Measurements from ENCODE around the gene MSH6.

The MSH6 gene

GRCh38 chr2:47803363-47803762, 20.4 kb downstream of the MSH6 start:
- peaks cover 24 to 60% of the 10 kb centered on the region in 2 experiments for H3K36me3 ChIP-seq (ENCODE audit: control insufficient read depth in 1 of 2, insufficient read depth in 2 of 2, low read length in 2 of 2)
- H3K18ac ChIP-seq (ENCODE audit: low read length): no peak overlapping the region
- no peak overlapping the region for H3K4me2 ChIP-seq (ENCODE audit: low read length)
- H3K23ac ChIP-seq (ENCODE audit: low read length): no peak overlapping the region
- no peak for DNase-seq
- H3K79me2 ChIP-seq (ENCODE audit: control insufficient read depth, insufficient read depth, low read length, poor library complexity): no peaks in the 10 kb centered on the region
- H3K9ac ChIP-seq (ENCODE audit: low read length): no peak overlapping the region
- H3K79me1 ChIP-seq (ENCODE audit: low read length): no peaks in the 10 kb centered on the region
- H2BK120ac ChIP-seq (ENCODE audit: insufficient read depth, low read length, poor library complexity): no peak overlapping the region
- H3K27me3 ChIP-seq (ENCODE audit: insufficient read depth, low read length): no peaks in the 10 kb centered on the region
- H3K4me3 ChIP-seq (ENCODE audit: low read depth, low read length): no peak overlapping the region
- H4K12ac ChIP-seq (ENCODE audit: low read depth, low read length): no peak overlapping the region
- H3K14ac ChIP-seq (ENCODE audit: low read length): no peak overlapping the region
- no peak overlapping the region for H2BK5ac ChIP-seq (ENCODE audit: low read depth, low read length, poor library complexity)
- H2AK5ac ChIP-seq (ENCODE audit: low read length): no peak overlapping the region
- H3K4me1 ChIP-seq (ENCODE audit: control insufficient read depth in 1 of 2, insufficient read depth in 2 of 2, low read length in 2 of 2): no peaks in the 10 kb centered on the region
- no peaks in the 10 kb centered on the region for H3K9me3 ChIP-seq (ENCODE audit: insufficient read depth, low read depth, low read length)
- H2BK12ac ChIP-seq (ENCODE audit: low read length): no peak overlapping the region
- no peak overlapping the region for H2AFZ ChIP-seq (ENCODE audit: insufficient read depth, low read length, poor library complexity)
- no peak overlapping the region for H4K8ac ChIP-seq (ENCODE audit: low read depth, low read length)
- H3K4ac ChIP-seq (ENCODE audit: low read depth, low read length): no peak overlapping the region
- H4K91ac ChIP-seq (ENCODE audit: low read depth, low read length): no peak overlapping the region
- WGBS (ENCODE audit: extremely low coverage, insufficient coverage, insufficient read length): no CpG with 5 or more reads among the region's 7 CpGs
- H3K27ac ChIP-seq (ENCODE audit: low read depth, low read length): no peak overlapping the region

- Histone ChIP-seq H4K8ac (ENCODE audit: low read depth, low read length) (no peak overlapping the region), H3K9me3 (ENCODE audit: insufficient read depth, low read depth, low read length) (no peaks in the 10 kb centered on the region), H3K4me3 (ENCODE audit: low read depth, low read length) (no peak overlapping the region), H3K4ac (ENCODE audit: low read depth, low read length) (no peak overlapping the region), H3K4me1 (ENCODE audit: control insufficient read depth in 1 of 2, insufficient read depth in 2 of 2, low read length in 2 of 2) (no peaks in the 10 kb centered on the region), H3K14ac (ENCODE audit: low read length) (no peak overlapping the region), H3K23ac (ENCODE audit: low read length) (no peak overlapping the region), H3K4me2 (ENCODE audit: low read length) (no peak overlapping the region), H2BK12ac (ENCODE audit: low read length) (no peak overlapping the region), H3K27me3 (ENCODE audit: insufficient read depth, low read length) (no peaks in the 10 kb centered on the region), H3K36me3 (ENCODE audit: control insufficient read depth in 1 of 2, insufficient read depth in 2 of 2, low read length in 2 of 2) (peaks cover 25 to 58% of the 10 kb centered on the region in 2 experiments), H4K91ac (ENCODE audit: low read depth, low read length) (no peak overlapping the region), H4K12ac (ENCODE audit: low read depth, low read length) (no peak overlapping the region), H3K9ac (ENCODE audit: low read length) (no peak overlapping the region), H2AFZ (ENCODE audit: insufficient read depth, low read length, poor library complexity) (no peak overlapping the region), H3K27ac (ENCODE audit: low read depth, low read length) (no peak overlapping the region), H2AK5ac (ENCODE audit: low read length) (no peak overlapping the region), H3K18ac (ENCODE audit: low read length) (no peak overlapping the region), H3K79me2 (ENCODE audit: control insufficient read depth, insufficient read depth, low read length, poor library complexity) (no peaks in the 10 kb centered on the region), H2BK5ac (ENCODE audit: low read depth, low read length, poor library complexity) (no peak overlapping the region), H2BK120ac (ENCODE audit: insufficient read depth, low read length, poor library complexity) (no peak overlapping the region), H3K79me1 (ENCODE audit: low read length) (no peaks in the 10 kb centered on the region)
- no CpG with 5 or more reads among the region's 1 CpG for WGBS (ENCODE audit: extremely low coverage, insufficient coverage, insufficient read length)
- DNase-seq: no peak
These were observed 20.8 kb downstream of the MSH6 start for GRCh38 chr2:47803770-47804169.

- no peaks in the 10 kb centered on the region for H3K79me2 ChIP-seq (ENCODE audit: control insufficient read depth, insufficient read depth, low read length, poor library complexity)
- no peak overlapping the region for H4K12ac ChIP-seq (ENCODE audit: low read depth, low read length)
- H4K91ac ChIP-seq (ENCODE audit: low read depth, low read length): no peak overlapping the region
- H3K4me1 ChIP-seq (ENCODE audit: control insufficient read depth in 1 of 2, insufficient read depth in 2 of 2, low read length in 2 of 2): no peaks in the 10 kb centered on the region
- H3K4ac ChIP-seq (ENCODE audit: low read depth, low read length): no peak overlapping the region
- no peak overlapping the region for H3K27ac ChIP-seq (ENCODE audit: low read depth, low read length)
- H2AK5ac ChIP-seq (ENCODE audit: low read length): no peak overlapping the region
- no peak overlapping the region for H3K23ac ChIP-seq (ENCODE audit: low read length)
- no peaks in the 10 kb centered on the region for H3K79me1 ChIP-seq (ENCODE audit: low read length)
- H2BK120ac ChIP-seq (ENCODE audit: insufficient read depth, low read length, poor library complexity): no peak overlapping the region
- no peak overlapping the region for H2BK12ac ChIP-seq (ENCODE audit: low read length)
- no peak overlapping the region for H3K14ac ChIP-seq (ENCODE audit: low read length)
- H3K9ac ChIP-seq (ENCODE audit: low read length): no peak overlapping the region
- no CpG with 5 or more reads among the region's 6 CpGs for WGBS (ENCODE audit: extremely low coverage, insufficient coverage, insufficient read length)
- H4K8ac ChIP-seq (ENCODE audit: low read depth, low read length): no peak overlapping the region
- peaks cover 26 to 39% of the 10 kb centered on the region in 2 experiments for H3K36me3 ChIP-seq (ENCODE audit: control insufficient read depth in 1 of 2, insufficient read depth in 2 of 2, low read length in 2 of 2)
- no peak overlapping the region for H2BK5ac ChIP-seq (ENCODE audit: low read depth, low read length, poor library complexity)
- no peaks in the 10 kb centered on the region for H3K27me3 ChIP-seq (ENCODE audit: insufficient read depth, low read length)
- no peak overlapping the region for H3K18ac ChIP-seq (ENCODE audit: low read length)
- H3K4me2 ChIP-seq (ENCODE audit: low read length): no peak overlapping the region
- DNase-seq: no peak
- no peak overlapping the region for H2AFZ ChIP-seq (ENCODE audit: insufficient read depth, low read length, poor library complexity)
- H3K4me3 ChIP-seq (ENCODE audit: low read depth, low read length): no peak overlapping the region
- H3K9me3 ChIP-seq (ENCODE audit: insufficient read depth, low read depth, low read length): no peaks in the 10 kb centered on the region
These were observed 22.9 kb downstream of the MSH6 start for GRCh38 chr2:47805850-47806249.

- Histone ChIP-seq H3K9me3 (ENCODE audit: insufficient read depth, low read depth, low read length) (no peaks in the 10 kb centered on the region), H3K23ac (ENCODE audit: low read length) (no peak overlapping the region), H3K18ac (ENCODE audit: low read length) (no peak overlapping the region), H3K36me3 (ENCODE audit: control insufficient read depth in 1 of 2, insufficient read depth in 2 of 2, low read length in 2 of 2) (peaks cover 17 to 19% of the 10 kb centered on the region in 2 experiments), H2AFZ (ENCODE audit: insufficient read depth, low read length, poor library complexity) (no peak overlapping the region), H2BK12ac (ENCODE audit: low read length) (no peak overlapping the region), H4K12ac (ENCODE audit: low read depth, low read length) (no peak overlapping the region), H4K8ac (ENCODE audit: low read depth, low read length) (no peak overlapping the region), H2BK5ac (ENCODE audit: low read depth, low read length, poor library complexity) (no peak overlapping the region), H3K4me3 (ENCODE audit: low read depth, low read length) (no peak overlapping the region), H3K4me2 (ENCODE audit: low read length) (no peak overlapping the region), H3K14ac (ENCODE audit: low read length) (no peak overlapping the region), H4K91ac (ENCODE audit: low read depth, low read length) (no peak overlapping the region), H2AK5ac (ENCODE audit: low read length) (no peak overlapping the region), H3K27me3 (ENCODE audit: insufficient read depth, low read length) (no peaks in the 10 kb centered on the region), H3K79me2 (ENCODE audit: control insufficient read depth, insufficient read depth, low read length, poor library complexity) (no peaks in the 10 kb centered on the region), H3K79me1 (ENCODE audit: low read length) (no peaks in the 10 kb centered on the region), H3K27ac (ENCODE audit: low read depth, low read length) (no peak overlapping the region), H3K4ac (ENCODE audit: low read depth, low read length) (no peak overlapping the region), H2BK120ac (ENCODE audit: insufficient read depth, low read length, poor library complexity) (no peak overlapping the region), H3K4me1 (ENCODE audit: control insufficient read depth in 1 of 2, insufficient read depth in 2 of 2, low read length in 2 of 2) (no peaks in the 10 kb centered on the region), H3K9ac (ENCODE audit: low read length) (no peak overlapping the region)
- DNase-seq: no peak
- no CpG with 5 or more reads among the region's 4 CpGs for WGBS (ENCODE audit: extremely low coverage, insufficient coverage, insufficient read length)
These were observed 25.7 kb downstream of the MSH6 start for GRCh38 chr2:47808614-47809013.

Measured in trophoblast cell (in vitro differentiated cells and primary cell).